ENCODE results near the gene KDM8. TPM values are rescaled to one million over a fixed set of nuclear protein-coding genes. Genes with fewer than 3 reads are reported as not detected.
A peak's percentile ranks its signal among the peaks of the same experiment; 100 is the strongest.

Gene KDM8
- 3.3 and 3.9 TPM in 2 replicates for polyA plus RNA-seq (2012; rRNA removed)
- 1.5 and 2.2 TPM in 2 replicates for polyA plus RNA-seq (2012; cell fraction: cytosol; rRNA removed)
- 10.9 and 11.8 TPM in 2 replicates for polyA plus RNA-seq (2012; cell fraction: nucleus; rRNA removed)

DNA sequence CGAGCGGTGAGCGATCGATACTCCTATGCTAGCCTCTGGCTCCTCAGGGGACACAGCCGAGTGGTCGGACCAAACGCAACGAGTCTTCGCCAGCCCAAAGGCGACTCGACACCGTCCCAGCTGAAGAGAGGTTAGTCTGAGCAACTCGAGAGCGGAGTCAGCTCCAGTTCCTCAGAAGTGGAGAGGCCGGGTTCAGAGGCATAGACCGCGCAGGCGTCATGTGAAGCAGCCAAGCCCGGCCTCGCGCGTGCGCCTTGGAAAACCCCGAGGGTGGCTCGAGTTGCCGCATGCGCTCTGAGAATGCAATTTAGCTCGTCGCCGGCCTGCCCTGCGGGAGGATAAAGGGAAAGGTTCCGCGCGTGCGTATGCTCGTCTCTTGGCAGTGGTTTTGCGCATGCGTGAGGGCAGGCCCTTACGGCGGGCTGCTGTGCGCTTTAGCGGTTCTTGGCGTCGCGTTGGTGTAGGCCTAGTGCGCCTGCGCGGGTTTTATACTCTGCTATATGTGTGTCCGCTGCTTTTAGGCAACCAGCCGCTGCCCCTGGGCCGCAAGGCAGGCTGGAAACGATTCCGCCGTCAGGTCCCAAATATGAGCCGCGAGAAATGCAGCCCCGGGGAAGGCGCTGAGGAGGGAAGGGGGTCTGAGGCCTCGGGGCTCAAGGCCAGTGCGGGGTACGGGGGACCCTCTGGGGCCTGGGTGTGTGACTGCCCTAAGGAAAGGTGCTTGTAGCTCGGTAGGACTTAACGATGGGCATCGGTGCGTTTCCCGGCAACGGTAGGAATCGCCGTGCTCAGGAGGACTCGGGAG, at the start of gene KDM8:
Gene KDM8, plus strand, starts transcription at position 20 of the 805 bp plus-strand sequence. CDS start 6,598 bp downstream, outside the sequence.
- peaks cover 4% of the 10 kb centered on the region for H3F3A ChIP-seq (replicated peaks; ENCODE audit: insufficient read depth)
- peak within 1 kb of the TSS; percentile 94 for H3K9ac ChIP-seq
- H3K27ac ChIP-seq (ENCODE audit: low read depth in 2 of 2, low read length in 1 of 2) = peak within 1 kb of the TSS; percentile 97 to 99
- H3K4me3 ChIP-seq (ENCODE audit: low read depth in 2 of 2, low read length in 1 of 2) = peak within 1 kb of the TSS; percentile 81 to 86
- peaks cover 11% of the 10 kb centered on the region; the same call in 1 of the 2 replicates for H3K79me2 ChIP-seq (ENCODE audit: insufficient read depth)
- no peaks in the 10 kb centered on the region for H3K9me3 ChIP-seq
- ChIA-PET POLR2A (interaction anchor here (1.0 to 1.7 kb wide), 9 partner anchors 9 to 165 kb away, joined by 3 to 6 read pairs (median 4); no protein-coding TSS in a partner anchor), CTCF (interaction anchor here (0.8 to 3.7 kb wide), 4 partner anchors 24 to 274 kb away, joined by 3 to 17 read pairs (median 5); no protein-coding TSS in a partner anchor)
- H3K4me2 ChIP-seq = peak within 1 kb of the TSS; percentile 90
- WGBS (ENCODE audit: low lambda C conversion rate) = 0% methylated on average over 35 of the region's 70 CpGs
- H2AFZ ChIP-seq (ENCODE audit: low read depth) = peak within 1 kb of the TSS; percentile 91
- H4K20me1 ChIP-seq (ENCODE audit: insufficient read depth) = no peaks in the 10 kb centered on the region
- TF ChIP-seq SMC3 (IDR thresholded peaks at IDR 0.05; ENCODE audit: low read depth, low read length) = no peak
- no peak for TF ChIP-seq RFX5 (IDR thresholded peaks at IDR 0.05; ENCODE audit: low read length)
- TF ChIP-seq, protein P1, sequence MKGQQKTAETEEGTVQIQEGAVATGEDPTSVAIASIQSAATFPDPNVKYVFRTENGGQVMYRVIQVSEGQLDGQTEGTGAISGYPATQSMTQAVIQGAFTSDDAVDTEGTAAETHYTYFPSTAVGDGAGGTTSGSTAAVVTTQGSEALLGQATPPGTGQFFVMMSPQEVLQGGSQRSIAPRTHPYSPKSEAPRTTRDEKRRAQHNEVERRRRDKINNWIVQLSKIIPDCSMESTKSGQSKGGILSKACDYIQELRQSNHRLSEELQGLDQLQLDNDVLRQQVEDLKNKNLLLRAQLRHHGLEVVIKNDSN (IDR thresholded peaks at IDR 0.05; ENCODE audit: borderline replicate concordance, low read depth) = peak; percentile 26; the same call in 1 of the 2 replicates
- TF ChIP-seq GABPA (IDR thresholded peaks at IDR 0.05; ENCODE audit: low read depth) = no peak
- no peak for TF ChIP-seq EP300 (IDR thresholded peaks at IDR 0.05; ENCODE audit: borderline replicate concordance in 1 of 2, low read depth in 1 of 2, low read length in 1 of 2)
- peak; percentile 97 for TF ChIP-seq NRF1 (IDR thresholded peaks at IDR 0.05; ENCODE audit: low read depth, low read length)
- TF ChIP-seq, protein P2, sequence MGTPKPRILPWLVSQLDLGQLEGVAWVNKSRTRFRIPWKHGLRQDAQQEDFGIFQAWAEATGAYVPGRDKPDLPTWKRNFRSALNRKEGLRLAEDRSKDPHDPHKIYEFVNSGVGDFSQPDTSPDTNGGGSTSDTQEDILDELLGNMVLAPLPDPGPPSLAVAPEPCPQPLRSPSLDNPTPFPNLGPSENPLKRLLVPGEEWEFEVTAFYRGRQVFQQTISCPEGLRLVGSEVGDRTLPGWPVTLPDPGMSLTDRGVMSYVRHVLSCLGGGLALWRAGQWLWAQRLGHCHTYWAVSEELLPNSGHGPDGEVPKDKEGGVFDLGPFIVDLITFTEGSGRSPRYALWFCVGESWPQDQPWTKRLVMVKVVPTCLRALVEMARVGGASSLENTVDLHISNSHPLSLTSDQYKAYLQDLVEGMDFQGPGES (IDR thresholded peaks at IDR 0.05; ENCODE audit: low read depth, low read length) = no peak
- TF ChIP-seq MEF2A (IDR thresholded peaks at IDR 0.05; ENCODE audit: borderline replicate concordance, low read depth) = no peak
- no peak for TF ChIP-seq RAD21 (IDR thresholded peaks at IDR 0.05; ENCODE audit: low read length)
- no peak for TF ChIP-seq FOSL2 (IDR thresholded peaks at IDR 0.05; ENCODE audit: borderline replicate concordance, low read depth)
- TF ChIP-seq TAF1 (IDR thresholded peaks at IDR 0.05; ENCODE audit: borderline replicate concordance, low read depth, low read length) = peak; percentile 74
- no peak for TF ChIP-seq GATA2 (CRISPR knock-in tag; IDR thresholded peaks at IDR 0.05)
- no peak for TF ChIP-seq EZH2phosphoT487 (IDR thresholded peaks at IDR 0.05; ENCODE audit: borderline replicate concordance, low read depth)
- TF ChIP-seq POLR2AphosphoS5 (IDR thresholded peaks at IDR 0.05; ENCODE audit: low read depth, low read length) = peak; percentile 68
- TF ChIP-seq FOXM1 (IDR thresholded peaks at IDR 0.05; ENCODE audit: low read depth) = no peak
- TF ChIP-seq, protein P3, sequence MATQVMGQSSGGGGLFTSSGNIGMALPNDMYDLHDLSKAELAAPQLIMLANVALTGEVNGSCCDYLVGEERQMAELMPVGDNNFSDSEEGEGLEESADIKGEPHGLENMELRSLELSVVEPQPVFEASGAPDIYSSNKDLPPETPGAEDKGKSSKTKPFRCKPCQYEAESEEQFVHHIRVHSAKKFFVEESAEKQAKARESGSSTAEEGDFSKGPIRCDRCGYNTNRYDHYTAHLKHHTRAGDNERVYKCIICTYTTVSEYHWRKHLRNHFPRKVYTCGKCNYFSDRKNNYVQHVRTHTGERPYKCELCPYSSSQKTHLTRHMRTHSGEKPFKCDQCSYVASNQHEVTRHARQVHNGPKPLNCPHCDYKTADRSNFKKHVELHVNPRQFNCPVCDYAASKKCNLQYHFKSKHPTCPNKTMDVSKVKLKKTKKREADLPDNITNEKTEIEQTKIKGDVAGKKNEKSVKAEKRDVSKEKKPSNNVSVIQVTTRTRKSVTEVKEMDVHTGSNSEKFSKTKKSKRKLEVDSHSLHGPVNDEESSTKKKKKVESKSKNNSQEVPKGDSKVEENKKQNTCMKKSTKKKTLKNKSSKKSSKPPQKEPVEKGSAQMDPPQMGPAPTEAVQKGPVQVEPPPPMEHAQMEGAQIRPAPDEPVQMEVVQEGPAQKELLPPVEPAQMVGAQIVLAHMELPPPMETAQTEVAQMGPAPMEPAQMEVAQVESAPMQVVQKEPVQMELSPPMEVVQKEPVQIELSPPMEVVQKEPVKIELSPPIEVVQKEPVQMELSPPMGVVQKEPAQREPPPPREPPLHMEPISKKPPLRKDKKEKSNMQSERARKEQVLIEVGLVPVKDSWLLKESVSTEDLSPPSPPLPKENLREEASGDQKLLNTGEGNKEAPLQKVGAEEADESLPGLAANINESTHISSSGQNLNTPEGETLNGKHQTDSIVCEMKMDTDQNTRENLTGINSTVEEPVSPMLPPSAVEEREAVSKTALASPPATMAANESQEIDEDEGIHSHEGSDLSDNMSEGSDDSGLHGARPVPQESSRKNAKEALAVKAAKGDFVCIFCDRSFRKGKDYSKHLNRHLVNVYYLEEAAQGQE (IDR thresholded peaks at IDR 0.05; ENCODE audit: low read depth, low read length) = no peak
- H3K4me1 ChIP-seq (ENCODE audit: control insufficient read depth in 1 of 2, insufficient read depth in 2 of 2, low read depth in 1 of 2, low read length in 1 of 2) = peaks cover 0 to 9% of the 10 kb centered on the region in 2 experiments; a peak in 1 of 4 replicates
- no peaks in the 10 kb centered on the region for H3K27me3 ChIP-seq (ENCODE audit: insufficient read depth)
- DNase-seq = peak; percentile 97
- no peaks in the 10 kb centered on the region for H3K36me3 ChIP-seq (replicated peaks in 1 of 2; ENCODE audit: control insufficient read depth in 1 of 2, insufficient read depth in 2 of 2, low read length in 1 of 2)
- no peaks in the 10 kb centered on the region for H3K9me2 ChIP-seq
